IMR-90 (cell line): ENCODE measurements around the gene MYO1D. TPM values are rescaled to one million over a fixed set of nuclear protein-coding genes. Genes with fewer than 3 reads are reported as not detected.

Experiments
- ATAC-seq: fragments of 200-7000 bp; cut with Tn5 transposase; 2 replicates; pipeline ENCODE4 v1.9.1; 2020; ENCODE audit warnings: low read depth, mild to moderate bottlenecking, moderate library complexity
- BruUV-seq: library from RNA; stranded (reverse); fragments of 400-500 nt; replicated peaks from 2 replicates; lab custom pipeline; 2021; lab: Mats Ljungman, UMichigan
- CTCF ChIA-PET: fragments of 300-600 bp; formaldehyde crosslinking; extraction: SDS; loops from one replicate; lab custom pipeline; 2021; ENCODE audit warnings: antibody characterized with exemption; lab: Yijun Ruan, JAX
- POLR2A ChIA-PET: fragments of 300-600 bp; sonication (Branson Sonifier 250); formaldehyde crosslinking; loops from one replicate; lab custom pipeline; 2022; ENCODE audit warnings: antibody characterized with exemption; ENCODE audit not compliant: unreplicated experiment; lab: Charles Lee
- DNase-seq: peaks from one replicate; pipeline ENCODE4 v3.0.0; 2013
- H2AFZ ChIP-seq: replicated peaks from 2 replicates; pipeline ENCODE3; 2013; ENCODE audit warnings: low read length, mild to moderate bottlenecking; ENCODE audit not compliant: poor library complexity
- H2AK5ac ChIP-seq: 2 replicates; pipeline ENCODE4 v1.6.1; 2013; ENCODE audit warnings: low read depth, low read length, inconsistent platforms
- H2AK9ac ChIP-seq: replicated peaks from 2 replicates; pipeline ENCODE3; 2013; ENCODE audit warnings: mild to moderate bottlenecking, low read depth, low read length, moderate library complexity; ENCODE audit not compliant: poor library complexity
- H2BK120ac ChIP-seq: 2 replicates; pipeline ENCODE4 v1.6.1; 2013; ENCODE audit warnings: low read depth, low read length, inconsistent platforms
- H2BK15ac ChIP-seq: 3 replicates; pipeline ENCODE4 v1.6.1; 2013; ENCODE audit warnings: low read depth, low read length, inconsistent platforms
- H2BK20ac ChIP-seq: 2 replicates; pipeline ENCODE4 v1.6.1; 2013; ENCODE audit warnings: low read depth, mild to moderate bottlenecking, inconsistent platforms, low read length, moderate library complexity
- H2BK5ac ChIP-seq: 2 replicates; pipeline ENCODE4 v1.6.1; 2013; ENCODE audit warnings: mild to moderate bottlenecking, low read depth, low read length, inconsistent platforms; ENCODE audit not compliant: poor library complexity, severe bottlenecking
- H3K14ac ChIP-seq: replicated peaks from 2 replicates; pipeline ENCODE4 v1.6.1; 2013; ENCODE audit warnings: low read depth, low read length, inconsistent platforms
- H3K18ac ChIP-seq: 2 replicates; pipeline ENCODE4 v1.6.1; 2013; ENCODE audit warnings: low read depth, low read length, control low read depth
- H3K23ac ChIP-seq: 2 replicates; pipeline ENCODE4 v1.6.1; 2013; ENCODE audit warnings: low read depth, low read length, inconsistent platforms
- H3K27ac ChIP-seq: 2 replicates; pipeline ENCODE4 v1.5.1; 2013; ENCODE audit warnings: mild to moderate bottlenecking, control low read depth, low read length; ENCODE audit not compliant: insufficient read depth
- H3K27me3 ChIP-seq: 2 replicates; pipeline ENCODE4 v1.6.1; 2013; ENCODE audit warnings: low read length; ENCODE audit not compliant: control insufficient read depth, insufficient read depth
- H3K36me3 ChIP-seq: 2 replicates; pipeline ENCODE4 v1.6.1; 2013; ENCODE audit warnings: low read length, mixed read lengths; ENCODE audit not compliant: control insufficient read depth, insufficient read depth
- H3K4ac ChIP-seq: 2 replicates; pipeline ENCODE4 v1.6.1; 2013; ENCODE audit warnings: low read depth, low read length, inconsistent platforms
- H3K4me1 ChIP-seq: 2 replicates; pipeline ENCODE4 v1.6.1; 2013; ENCODE audit warnings: low read length, mixed read lengths; ENCODE audit not compliant: control insufficient read depth, insufficient read depth
- H3K4me2 ChIP-seq: 2 replicates; pipeline ENCODE4 v1.6.1; 2013; ENCODE audit warnings: low read depth, mild to moderate bottlenecking, control low read depth, low read length, moderate library complexity
- H3K4me3 ChIP-seq: 2 replicates; pipeline ENCODE4 v1.5.1; 2013; ENCODE audit warnings: low read depth, mild to moderate bottlenecking, control low read depth, low read length, moderate library complexity; ENCODE audit not compliant: insufficient read depth
- H3K56ac ChIP-seq: 2 replicates; pipeline ENCODE4 v1.6.1; 2013; ENCODE audit warnings: low read length, inconsistent platforms; ENCODE audit not compliant: insufficient read depth; ENCODE audit errors: extremely low read depth
- H3K79me1 ChIP-seq, 2 experiments: 2 replicates each; pipeline ENCODE4 v1.6.1; 2013; ENCODE audit warnings: low read length in 2 of 2, inconsistent platforms in 1 of 2, low read depth in 1 of 2
- H3K9ac ChIP-seq: 2 replicates; pipeline ENCODE4 v1.6.1; 2013; ENCODE audit warnings: low read depth, low read length, control low read depth
- H3K9me1 ChIP-seq: 2 replicates; pipeline ENCODE4 v1.6.1; 2013; ENCODE audit warnings: low read length, inconsistent platforms; ENCODE audit not compliant: insufficient read depth
- H3K9me3 ChIP-seq: 2 replicates; pipeline ENCODE4 v1.6.1; 2013; ENCODE audit warnings: low read length; ENCODE audit not compliant: control insufficient read depth, insufficient read depth
- H4K20me1 ChIP-seq: 2 replicates; pipeline ENCODE4 v1.6.1; 2013; ENCODE audit warnings: low read length, inconsistent platforms; ENCODE audit not compliant: insufficient read depth
- H4K5ac ChIP-seq: 2 replicates; pipeline ENCODE4 v1.6.1; 2013; ENCODE audit warnings: mild to moderate bottlenecking, low read depth, low read length, control low read depth
- H4K8ac ChIP-seq, 2 experiments: 2 replicates each; pipeline ENCODE4 v1.6.1; 2013; ENCODE audit warnings: low read depth in 2 of 2, low read length in 2 of 2, control low read depth in 1 of 2, inconsistent platforms in 1 of 2
- H4K91ac ChIP-seq: 2 replicates; pipeline ENCODE4 v1.6.1; 2013; ENCODE audit warnings: low read depth, low read length, inconsistent platforms; ENCODE audit not compliant: insufficient read depth
- USF2 ChIP-seq: fragments of 150-350 bp; IDR thresholded peaks from 2 replicates; pipeline ENCODE4 v1.6.1; 2017; ENCODE audit warnings: mild to moderate bottlenecking, antibody characterized with exemption, low read length, low read depth
- WGBS, 2 experiments: methylation state at CpG; one replicate each; pipeline versions ENCODE4 v1.1.5 to v1.1.7; 2013; ENCODE audit warnings: missing lambda C conversion rate in 2 of 2; ENCODE audit not compliant: insufficient read length in 1 of 2; ENCODE audit errors: extremely low coverage in 2 of 2; 5-methylcytosine and 5-hydroxymethylcytosine counted together
- dilution Hi-C: fragments of 300-500 bp; cut with HindIII; formaldehyde crosslinking; loops from one replicate; pipeline ENCODE4 v1.14.3; 2018; ENCODE audit warnings: low sequenced_read_pairs; ENCODE audit not compliant: unreplicated experiment
- in situ Hi-C: fragments of 300-500 bp; cut with MboI; formaldehyde crosslinking; loops from 3 replicates; pipeline ENCODE4 v1.14.3; 2019; ENCODE audit warnings: low sequenced_read_pairs, inconsistent platforms, mixed read lengths
- intact Hi-C: fragments of 100-400 bp; cut with micrococcal nuclease; formaldehyde crosslinking; loops from 2 replicates; pipeline ENCODE4 v1.10.0; 2022
- polyA plus RNA-seq, 3 experiments: library from polyadenylated mRNA; depleted of rRNA; stranded (reverse); fragments of >200 nt; gene quantifications; 2 replicates each; pipeline ENCODE4 v1.2.3, GENCODE V29; 2012; ENCODE audit warnings: low replicate concordance in 1 of 3
- total RNA-seq: library from RNA; depleted of rRNA; stranded (reverse); fragments of >200 nt; gene quantifications from 2 replicates; pipeline ENCODE4 v1.2.3, GENCODE V29; 2012

Gene MYO1D
- total and polyA plus RNA-seq, 2 of the 4 experiments (the other 2 are of a cell fraction): 0.63 to 0.90 TPM

DNA sequence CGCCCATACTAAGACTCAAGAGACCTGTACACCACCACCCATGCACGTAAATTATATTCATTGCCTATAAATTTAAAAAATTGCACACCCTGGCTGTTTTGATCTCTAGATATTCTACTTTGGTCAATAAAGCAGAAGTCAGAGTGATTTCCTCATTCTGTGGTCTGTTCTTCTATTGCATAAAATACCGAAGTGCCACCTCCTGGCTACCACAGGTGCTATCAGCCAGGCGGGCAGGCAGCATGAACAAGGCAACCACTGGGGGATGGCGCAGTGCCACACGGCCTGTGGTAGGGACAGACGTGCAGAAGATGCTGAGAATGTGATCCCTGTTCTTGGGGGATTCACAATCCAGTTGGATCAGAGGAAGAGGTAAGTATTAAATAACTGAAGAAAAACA lies 267.8 kb downstream of the MYO1D start:
- BruUV-seq: no TSS peak
- Histone ChIP-seq H3K4me1 (no peaks in the 10 kb centered on the region), H3K4ac (no peak overlapping the region), H3K14ac (no peak overlapping the region), H2BK5ac (no peak overlapping the region), H3K27me3 (no peaks in the 10 kb centered on the region), H3K9me1 (no peaks in the 10 kb centered on the region), H3K79me1 (no peaks in the 10 kb centered on the region), H3K27ac (no peak overlapping the region), H3K9ac (no peak overlapping the region), H4K20me1 (no peaks in the 10 kb centered on the region), H3K4me2 (no peak overlapping the region), H4K91ac (no peak overlapping the region), H3K9me3 (no peaks in the 10 kb centered on the region), H2AK9ac (no peak overlapping the region), H3K23ac (no peak overlapping the region), H2AFZ (no peak overlapping the region), H4K5ac (no peak overlapping the region), H2BK120ac (no peak overlapping the region), H3K36me3 (no peaks in the 10 kb centered on the region), H3K4me3 (no peak overlapping the region), H2AK5ac (no peak overlapping the region), H2BK20ac (no peak overlapping the region), H2BK15ac (no peak overlapping the region), H4K8ac (no peak overlapping the region), H3K56ac (no peak overlapping the region), H3K18ac (no peak overlapping the region)
- ATAC-seq (no peak), DNase-seq (no peak)
- dilution Hi-C loops: no loop called here
- in situ Hi-C loops: no loop called here
- WGBS, 2 experiments: 90% methylated on average over 2 of the region's 7 CpGs; no CpG with 5 or more reads in 1 of the 2 experiments
- intact Hi-C loops: no loop called here
- ChIA-PET POLR2A (no interaction called here), CTCF (no interaction called here)
- no peak for TF ChIP-seq USF2
